NCI-H2107 treated with DMSO at 0.1 percent for 48 hours (cell line): ENCODE results near the gene H1-8.

Source experiments
- DNase-seq: peaks from one replicate; lab custom pipeline; 2025; ENCODE audit not compliant: unreplicated experiment; lab: John Stamatoyannopoulos, UW

H1-8 gene

DNA sequence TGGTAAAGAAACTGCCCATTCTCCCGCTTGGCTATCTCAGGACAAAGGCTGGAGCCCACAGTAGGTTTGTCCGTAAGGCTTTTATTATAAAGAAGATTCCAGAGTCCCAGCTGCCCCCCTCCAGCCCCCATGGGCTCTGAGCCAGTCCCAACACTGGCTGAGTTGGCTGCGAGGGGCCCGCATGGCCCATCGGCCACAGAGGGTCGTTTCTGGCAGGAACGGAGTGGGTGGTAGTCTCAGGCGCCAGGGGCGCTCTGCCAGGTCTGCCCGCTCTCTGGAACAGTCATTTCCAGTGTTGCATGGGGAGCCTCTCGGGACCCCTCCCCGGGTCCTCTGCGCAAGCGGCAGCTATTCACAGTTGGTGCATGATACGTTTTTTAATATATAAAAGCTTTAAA is 12.2 kb downstream of the H1-8 start:
- DNase-seq: no peak

DNA sequence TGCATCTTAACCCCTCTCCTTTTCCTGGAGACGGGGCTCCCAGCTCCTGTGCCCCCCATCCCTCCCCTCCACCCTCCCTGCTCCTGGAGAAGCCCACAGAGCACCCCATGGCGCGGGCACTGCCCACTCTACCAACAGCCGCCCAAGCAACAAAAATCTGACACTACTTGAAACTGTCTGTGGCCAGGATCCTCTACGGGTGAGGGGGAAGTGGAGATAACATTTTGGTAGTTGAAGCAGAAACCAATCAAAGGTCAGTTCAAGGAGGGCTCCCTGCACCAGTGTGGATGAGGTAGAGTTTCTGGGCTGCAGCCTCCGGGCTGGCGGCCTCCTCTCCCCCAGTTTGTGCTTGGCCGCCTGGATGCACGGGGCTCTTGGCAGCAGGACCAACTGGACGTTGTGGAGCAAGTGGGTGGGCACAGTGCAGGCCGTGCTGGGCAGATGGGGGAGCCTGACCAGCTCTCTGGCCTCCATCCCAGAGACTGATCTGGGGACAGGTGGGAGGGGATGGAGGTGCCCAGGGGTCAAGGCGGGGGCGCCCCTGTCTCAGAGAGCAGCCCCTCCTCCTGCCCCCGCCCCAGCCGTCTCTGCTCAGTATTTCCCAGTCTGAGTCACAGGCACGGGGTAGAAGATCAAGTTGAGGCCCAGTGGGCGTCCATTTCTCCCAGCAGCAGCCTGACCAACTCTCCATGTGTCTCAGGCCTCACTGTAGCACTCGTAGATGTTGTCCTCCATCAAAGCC is 12.8 kb downstream of the H1-8 start:
- DNase-seq: no peak

DNA sequence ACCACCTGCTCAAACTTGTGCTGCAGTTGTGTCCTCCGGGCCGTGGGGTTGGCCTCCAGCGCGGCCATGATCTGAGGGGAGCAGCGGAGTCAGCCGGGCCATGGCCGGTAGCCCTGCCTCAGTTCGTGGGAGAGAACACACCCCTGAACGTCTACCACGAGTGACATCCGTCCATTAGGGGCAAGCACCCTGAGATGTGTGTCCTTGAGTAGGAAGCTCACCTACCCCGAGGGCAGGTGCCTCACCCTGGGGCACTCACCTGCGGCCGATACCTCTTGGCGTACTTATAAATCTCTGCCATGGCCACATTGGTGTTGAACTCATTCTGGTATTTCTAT is 13.4 kb downstream of the H1-8 start:
- DNase-seq: no peak

DNA sequence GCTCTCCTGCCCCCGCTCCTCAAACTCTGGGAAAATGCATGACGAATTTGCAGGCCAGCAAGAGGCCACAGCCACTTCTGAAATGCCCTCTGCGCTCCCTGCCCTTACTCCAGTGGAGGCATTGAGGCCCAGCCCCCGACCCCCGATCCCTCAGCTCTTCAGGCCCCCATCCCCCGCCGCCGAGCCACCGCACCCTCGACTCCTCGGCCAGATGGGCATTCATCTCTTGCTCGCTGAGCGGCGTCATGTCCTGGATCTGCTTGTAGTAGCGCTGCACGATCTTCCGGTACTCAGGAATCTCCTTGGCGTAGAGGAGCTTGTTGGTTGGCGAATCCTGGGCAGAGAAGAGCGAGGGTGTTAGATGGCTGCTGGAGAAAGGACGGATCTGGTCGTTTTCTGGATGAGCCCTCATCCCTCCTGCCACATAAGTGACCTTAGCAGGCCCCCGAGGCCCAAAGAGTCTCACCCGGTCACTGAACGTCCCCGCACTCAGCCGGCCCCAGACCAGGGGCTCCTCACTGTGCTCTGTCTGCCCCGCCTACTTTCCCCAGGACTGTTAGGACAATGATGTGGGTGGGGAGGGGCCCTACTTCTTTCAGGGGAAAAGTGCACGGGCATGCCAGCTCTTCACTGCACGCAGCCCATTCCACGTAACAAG is 14.0 kb downstream of the H1-8 start:
- no peak for DNase-seq

DNA sequence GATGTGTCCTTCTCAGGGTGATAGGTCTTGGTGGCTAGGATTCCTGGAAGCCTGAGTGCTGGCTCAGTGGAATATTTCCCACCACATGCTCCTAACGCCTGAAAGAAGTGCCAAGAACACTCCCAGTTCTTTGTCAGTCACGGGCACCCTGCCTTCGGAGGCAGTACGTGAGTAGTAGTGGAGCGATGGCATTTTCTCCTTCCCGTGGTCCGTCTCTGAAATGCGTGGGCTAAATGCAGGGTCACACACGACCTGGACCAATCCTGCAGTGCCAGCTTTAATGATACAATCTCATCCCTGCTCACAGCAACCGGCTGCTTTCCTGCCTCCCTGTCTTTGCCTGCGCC is 14.5 kb downstream of the H1-8 start:
- no peak for DNase-seq

DNA sequence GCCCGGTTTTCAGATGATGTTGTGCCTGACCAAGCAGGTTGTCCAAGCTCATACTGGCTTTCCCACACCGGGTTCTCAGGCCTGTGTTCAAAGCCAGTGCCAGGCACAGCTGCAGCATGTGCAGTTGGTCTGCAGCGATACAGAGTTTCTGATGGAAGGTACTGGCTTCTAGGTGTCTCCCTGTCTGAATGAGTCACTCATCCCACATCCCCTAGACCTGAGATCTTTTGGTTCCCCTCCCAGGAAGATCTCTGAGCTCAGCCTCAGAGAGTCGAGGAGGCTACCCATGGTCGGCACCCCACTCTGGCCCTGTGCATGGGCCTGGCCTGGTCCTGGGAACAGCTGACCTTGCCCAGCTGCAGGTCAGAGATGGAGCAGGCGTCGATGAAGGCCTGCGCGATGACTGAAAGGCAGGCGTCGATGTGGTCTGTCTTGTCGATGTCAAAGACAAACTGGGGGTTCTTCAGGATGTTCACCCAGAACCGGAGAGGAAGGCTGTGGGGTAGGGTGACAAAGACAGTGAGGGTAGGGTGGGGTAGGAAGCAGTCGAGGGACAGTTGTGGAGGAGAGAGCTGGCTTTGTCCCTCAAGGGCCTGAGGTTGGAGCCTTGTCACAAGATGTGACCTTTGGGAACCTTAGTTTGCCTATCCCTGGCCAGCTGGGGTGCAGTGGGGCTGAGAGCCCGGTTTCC is 15.3 kb downstream of the H1-8 start:
- no peak for DNase-seq

DNA sequence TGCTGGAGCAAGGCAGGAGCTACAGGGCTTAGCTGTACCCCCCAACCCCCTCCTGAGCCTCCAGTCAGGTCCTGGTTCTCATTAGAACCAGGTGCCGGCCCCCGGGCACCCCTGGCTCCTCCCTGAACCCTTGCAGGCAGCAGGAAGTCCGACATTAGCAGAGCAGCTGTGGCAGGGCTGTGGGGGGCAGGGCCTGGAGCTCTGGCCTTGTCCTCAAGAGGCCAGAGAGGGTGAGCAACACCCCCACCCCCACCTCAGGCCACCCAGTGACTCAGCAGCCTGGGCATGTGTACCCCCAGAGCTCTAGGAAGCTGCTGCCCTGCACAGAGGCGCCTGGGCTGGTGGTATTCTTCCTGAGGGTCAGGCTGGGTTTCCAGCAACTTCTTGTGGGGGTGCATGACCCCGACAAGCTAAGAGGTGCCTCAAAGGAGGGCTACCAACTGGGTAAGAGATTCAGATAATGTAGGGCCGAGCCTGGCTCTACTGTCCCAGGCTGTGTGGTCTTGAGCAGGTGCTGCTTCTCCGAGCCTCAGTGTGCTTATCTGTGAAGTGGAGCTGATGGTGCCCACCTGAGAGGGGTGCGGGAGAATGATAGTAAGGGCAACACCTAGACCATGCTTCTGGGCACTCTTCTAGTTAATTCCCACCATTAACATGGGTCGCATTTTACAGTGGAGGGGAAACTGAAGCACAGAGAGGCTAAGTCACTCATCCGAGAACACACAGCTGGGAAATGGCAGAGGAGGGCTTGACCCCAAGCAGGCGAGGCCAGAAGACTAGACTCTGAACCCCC is 16.0 kb downstream of the H1-8 start:
- DNase-seq: no peak

DNA sequence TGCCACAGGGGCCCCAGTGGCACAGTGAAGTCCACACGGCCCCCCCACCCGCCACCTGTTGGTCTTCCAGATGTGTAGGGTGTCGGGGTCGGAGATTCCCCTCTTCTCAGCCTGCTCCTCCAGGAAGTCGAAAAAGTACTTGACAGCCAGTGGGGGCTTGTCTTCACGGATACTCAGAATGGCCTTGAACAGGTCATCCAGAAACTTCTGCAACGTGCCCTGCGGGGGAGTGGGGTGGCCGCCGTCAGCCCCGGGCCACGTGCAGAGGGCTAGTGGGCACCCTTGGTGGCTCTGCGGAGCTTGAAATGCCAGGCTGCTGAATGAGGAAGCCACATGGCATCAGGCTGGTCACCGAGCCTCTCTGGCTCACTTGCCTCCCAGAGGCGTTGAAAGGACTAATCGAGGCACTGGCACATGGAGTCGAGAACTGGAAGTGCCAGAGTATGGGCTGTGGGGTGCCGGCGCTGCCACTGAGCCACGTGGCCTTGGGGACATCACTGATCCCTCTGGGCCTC is 16.6 kb downstream of the H1-8 start:
- no peak for DNase-seq

DNA sequence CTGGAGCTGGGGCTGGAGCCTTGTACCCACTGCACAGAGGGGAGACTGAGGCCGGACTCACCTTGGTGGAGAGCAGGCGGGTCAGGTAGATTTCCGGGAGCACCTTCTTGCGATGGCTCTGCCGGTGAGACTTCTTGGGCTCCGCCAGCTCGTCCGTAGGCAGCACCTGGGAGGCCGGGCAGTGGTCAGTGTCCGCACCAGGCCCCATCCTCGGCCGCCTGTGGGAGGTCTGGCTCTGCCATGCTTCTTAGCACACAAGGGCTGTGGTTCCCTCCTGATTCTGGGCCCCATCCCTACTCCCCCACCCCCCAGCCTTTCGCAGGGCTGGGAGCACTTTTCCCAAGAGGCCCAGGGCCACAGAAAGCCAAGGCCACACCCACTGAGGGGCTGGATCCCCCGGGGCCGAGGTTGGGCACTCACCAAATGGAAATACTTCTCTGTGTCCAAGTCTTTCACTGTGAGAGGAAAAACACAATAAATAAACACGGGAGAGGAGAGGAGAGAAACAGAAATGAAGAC is 17.4 kb downstream of the H1-8 start:
- peak; percentile 6 for DNase-seq

DNA sequence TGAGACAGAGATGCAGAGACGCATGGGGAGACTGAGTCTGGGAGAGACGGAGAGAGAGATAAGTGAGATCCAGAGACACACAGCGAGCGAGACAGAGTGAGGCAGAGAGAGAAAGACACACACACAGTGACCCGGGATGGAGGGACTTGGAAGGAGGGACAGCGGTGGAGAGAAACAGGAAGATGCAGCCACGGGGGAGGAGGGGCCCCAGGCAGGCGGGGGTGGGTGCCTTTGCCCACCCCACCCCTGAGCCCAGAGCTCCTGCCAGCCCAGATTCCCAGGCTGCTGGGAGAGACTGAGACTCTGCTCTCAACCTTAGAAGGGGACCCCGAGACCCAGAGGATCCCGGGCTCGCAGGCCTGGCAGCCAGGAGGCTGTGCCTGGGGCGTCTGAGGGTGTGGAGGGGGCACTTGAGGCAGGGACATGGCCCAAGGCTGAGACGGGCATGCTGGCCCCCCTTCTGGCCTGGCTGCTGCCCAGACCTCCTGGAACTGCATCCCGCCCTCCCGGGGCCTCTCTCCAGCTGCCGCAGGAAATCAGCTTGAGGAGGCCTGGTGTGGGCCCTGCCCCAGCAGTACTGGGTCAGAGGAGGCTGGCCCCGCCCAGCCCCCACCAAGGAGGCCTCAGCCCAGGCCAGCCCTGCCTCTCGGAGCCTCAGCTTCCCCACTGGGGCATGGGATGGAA is 18.1 kb downstream of the H1-8 start:
- no peak for DNase-seq

DNA sequence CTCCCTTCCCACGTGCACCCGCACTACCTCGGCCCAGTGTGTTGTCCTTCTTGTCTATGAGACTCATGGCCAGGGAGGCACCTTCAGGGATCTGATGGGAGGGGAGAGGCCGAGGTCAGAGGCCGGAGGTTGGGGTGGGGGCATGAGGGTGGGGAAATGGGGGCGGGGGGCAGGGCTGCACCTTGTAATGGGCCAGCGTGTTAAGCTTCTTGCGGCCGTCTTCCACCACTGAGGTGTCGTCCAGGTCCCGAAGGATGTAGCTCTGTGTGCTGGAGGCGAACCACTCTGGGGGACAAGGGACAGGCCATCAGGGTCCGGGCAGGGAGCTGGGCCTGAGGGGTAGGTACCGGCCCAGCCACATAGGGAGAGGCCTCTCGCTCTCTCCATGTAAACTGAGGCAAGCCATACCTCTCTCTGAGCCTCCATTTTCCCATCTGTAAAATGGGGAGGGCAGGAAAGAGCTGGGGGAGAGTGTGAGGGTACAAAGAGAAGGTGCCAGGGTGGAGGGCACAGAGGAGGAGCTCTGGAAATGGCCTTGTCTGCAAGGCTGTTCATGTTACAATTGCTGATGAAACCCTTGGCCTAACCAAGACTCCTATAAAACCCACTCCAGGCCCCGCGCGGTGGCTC is 18.8 kb downstream of the H1-8 start:
- DNase-seq: no peak

DNA sequence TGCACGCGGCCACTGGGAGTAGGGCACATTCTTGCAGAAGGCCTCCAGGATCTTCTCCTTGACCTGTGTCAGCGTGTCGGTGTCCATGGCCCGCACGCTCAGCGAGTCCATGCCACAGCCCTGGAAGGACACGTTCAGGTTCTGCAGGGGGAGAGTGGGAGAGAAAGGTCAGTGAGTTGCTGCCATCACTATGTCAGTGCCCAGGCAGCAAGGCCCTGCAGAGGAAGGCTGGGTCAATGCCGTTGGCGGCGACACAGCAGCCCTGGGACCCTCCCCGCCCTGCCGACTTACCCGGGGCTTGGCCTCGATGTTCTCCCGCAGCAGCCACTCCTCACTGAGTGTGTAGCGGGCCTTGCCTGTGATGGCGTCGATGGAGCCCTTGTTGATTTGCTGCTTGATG is 19.8 kb downstream of the H1-8 start:
- no peak for DNase-seq

DNA sequence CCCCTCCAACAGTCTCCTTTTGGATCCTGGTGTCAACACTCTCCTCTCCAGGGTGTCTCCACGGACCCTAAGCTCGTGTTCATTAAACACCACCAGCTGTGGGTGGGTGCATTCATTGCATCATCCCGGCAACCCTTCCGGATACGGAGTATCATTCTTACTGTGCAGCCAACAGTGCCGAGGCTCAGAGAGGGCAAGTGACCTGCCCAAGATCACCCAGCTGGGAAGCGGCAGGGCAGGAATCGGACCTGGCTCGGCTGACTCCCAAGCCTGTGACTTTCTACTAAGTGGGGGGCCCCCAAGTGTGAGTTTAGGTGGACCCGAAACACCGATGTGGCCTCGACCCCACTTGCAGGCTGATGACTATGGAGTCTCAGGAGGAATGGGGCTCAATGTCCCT is 20.4 kb downstream of the H1-8 start:
- no peak for DNase-seq

DNA sequence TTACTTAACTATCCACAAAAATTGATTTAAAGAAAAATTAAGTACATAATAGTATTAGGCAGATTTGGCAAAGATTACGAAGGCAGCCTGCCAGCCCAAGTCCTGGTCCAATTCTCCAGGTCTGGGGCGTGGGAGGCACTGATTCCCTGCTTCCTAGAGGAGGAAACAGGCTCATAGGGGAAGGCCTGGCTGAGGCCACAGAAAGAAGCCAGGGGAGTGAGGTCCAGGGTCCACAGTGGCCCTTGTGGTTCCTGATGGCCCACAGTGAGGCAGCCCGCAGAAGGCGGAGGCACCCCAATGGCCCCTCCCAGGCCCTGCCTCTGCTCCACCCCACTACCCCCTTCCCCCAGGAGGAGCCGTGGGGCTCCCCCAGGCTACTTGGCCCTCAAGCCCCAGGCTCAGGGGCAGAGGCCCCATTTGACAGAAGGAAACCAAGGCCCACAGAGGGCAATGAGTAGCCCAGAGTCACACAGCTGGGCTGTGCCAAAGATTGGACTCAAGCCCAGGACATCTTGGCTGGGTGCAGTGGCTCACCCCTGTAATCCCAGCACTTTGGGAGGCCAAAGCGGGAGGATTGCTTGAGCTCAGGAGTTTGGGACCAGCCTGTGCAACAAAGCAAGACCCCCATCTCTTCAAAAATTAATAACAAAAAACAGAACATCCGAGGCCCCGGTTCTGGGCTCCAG is 21.0 kb downstream of the H1-8 start:
- no peak for DNase-seq

DNA sequence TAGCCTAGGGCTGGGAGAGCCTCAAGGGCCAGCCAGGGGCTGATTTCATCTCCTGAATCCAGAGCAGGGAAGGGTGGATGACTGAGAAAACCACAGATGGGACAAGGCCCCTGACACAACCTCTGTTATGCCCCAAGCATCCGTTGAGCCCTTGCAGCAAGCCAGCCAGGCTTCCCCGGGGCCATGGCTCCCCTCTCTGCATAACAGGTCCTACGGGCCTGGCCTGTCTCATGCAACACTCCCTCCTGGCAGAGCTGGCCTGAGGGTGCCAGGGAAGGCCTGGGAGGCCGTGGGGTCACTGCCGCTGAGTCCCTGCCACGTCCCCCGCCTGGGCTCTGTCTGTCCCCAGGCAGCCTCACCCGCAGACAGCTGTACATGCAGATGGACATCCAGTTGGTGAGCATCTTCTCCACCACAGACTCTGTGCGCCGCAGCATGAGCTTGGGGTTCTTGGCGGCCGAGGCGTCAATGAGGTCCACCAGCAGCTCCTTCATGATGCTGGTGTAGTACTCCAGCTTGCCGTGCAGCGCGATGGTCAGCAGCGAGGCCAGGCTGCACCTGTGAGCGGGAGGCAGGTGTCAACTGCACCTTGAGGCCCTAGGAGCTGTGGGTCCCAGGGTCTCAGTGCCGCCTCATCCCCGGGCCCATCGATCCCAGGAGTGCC is 22.1 kb downstream of the H1-8 start:
- DNase-seq: no peak

DNA sequence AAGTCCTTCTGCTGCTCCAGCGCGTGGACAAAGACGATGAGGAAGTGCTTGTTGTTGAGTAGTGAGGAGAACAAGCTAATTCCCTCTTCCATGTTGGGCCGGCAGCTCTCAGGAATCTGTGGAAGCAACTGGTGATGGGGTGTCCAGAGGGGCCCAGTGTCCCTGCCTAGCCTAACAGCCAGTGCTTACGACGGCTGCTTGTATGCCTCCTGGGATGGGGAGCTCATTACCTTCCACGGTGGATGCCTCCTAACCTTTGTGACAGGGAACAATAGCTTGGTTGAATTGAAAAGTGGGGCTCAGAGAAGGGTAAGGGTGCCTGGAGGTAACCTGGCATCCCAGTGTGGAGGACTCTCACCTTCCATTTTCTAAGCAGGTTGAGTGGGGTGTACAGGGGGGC is 22.9 kb downstream of the H1-8 start:
- DNase-seq: no peak

DNA sequence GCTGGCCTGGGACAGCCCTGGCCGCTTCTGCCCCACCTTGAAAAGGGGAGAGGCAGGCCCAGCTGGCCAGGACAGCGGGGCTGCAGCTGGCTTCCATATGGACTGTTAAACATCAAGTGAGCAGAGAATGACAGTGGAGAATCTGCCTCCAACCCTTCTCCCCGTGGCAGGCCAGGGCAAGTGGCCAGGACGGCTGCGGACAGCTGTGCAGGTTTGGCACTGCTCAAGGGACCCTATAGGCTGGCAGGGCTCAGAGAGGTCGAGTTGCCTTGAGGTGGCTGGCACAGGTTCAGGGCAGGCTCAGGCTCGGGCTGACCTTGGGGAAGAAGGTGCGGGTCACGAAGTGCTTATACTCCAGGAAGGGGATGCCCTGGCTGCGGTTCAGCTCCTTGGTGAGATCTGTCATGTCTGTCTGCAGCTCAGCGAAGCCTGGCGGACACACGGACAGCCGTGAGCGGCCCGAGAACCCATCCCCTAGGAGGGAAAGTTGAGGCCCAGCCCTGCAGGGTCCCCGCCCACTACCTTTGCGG is 24.3 kb downstream of the H1-8 start:
- no peak for DNase-seq

DNA sequence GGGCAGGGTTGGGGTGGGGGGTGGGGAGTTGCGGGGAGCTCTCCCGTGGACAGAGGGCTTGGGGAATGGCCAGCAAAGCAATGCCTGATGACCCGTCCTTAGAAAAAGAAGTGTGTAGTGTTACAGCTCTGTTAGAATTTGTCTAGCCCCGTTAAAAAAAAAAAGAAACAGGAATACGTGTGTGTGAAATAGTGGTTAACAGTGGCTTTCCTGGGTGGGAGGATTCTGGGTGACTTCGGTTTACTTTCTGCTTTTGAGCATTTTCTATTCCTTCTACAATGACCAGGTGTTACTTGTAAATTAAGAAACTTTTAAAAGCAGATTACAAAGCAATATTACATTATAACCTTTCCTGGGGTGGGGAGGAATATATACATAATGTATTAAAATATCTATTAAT is 25.0 kb downstream of the H1-8 start:
- DNase-seq: no peak

DNA sequence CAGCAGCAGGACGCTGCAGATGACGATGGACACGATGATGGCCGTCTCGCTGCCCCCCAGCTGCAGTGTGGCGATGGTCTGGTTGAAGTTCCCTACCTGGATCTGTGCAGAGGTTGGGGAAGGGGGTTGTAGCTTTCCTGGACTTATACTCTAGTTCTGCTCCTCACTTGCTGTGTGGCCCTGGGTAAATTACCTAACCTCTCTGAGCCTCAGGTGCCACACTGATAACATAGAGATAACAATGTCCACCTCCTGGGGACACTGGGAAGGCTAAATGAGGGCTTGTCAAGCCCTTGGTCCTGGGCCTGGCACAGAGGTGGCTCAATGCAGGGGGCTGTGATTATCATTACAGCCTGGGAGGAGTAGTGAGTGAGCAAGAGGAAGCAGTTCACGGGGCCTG is 26.9 kb downstream of the H1-8 start:
- no peak for DNase-seq
